K562 (cell line): ENCODE results near the gene CUEDC2. TPM values are rescaled to one million over a fixed set of nuclear protein-coding genes. Genes with fewer than 3 reads are reported as not detected.

Experiments used
- ATF1 ChIP-seq, 2 experiments: fragments of 450-650 bp in 1 of 2; IDR thresholded peaks; 2 replicates each; pipeline ENCODE4 v1.6.1; 2016; ENCODE audit warnings: missing compliant biosample characterization in 1 of 2, missing genetic modification characterization in 1 of 2
- BCOR ChIP-seq: fragments of 450-650 bp; IDR thresholded peaks from 2 replicates; pipeline ENCODE4 v1.6.1; 2016
- CREB1 ChIP-seq, 2 experiments: sonication (generic) in 1 of 2; formaldehyde crosslinking in 1 of 2; IDR thresholded peaks; 2 replicates each; pipeline versions ENCODE4 v1.6.1 to v1.8.0; 2012 to 2022; ENCODE audit warnings: inconsistent platforms in 1 of 2, mild to moderate bottlenecking in 1 of 2, missing genetic modification reagents in 1 of 2, moderate library complexity in 1 of 2
- CREB3L1 ChIP-seq: fragments of 450-650 bp; IDR thresholded peaks from 2 replicates; pipeline ENCODE4 v1.6.1; 2014; ENCODE audit warnings: low read depth, mild to moderate bottlenecking, moderate library complexity, borderline replicate concordance
- FOXP1 ChIP-seq: sonication (generic); formaldehyde crosslinking; IDR thresholded peaks from 2 replicates; pipeline ENCODE4 v1.8.0; 2022; ENCODE audit warnings: mild to moderate bottlenecking, missing genetic modification reagents
- HMGN3 ChIP-seq: IDR thresholded peaks from 2 replicates; pipeline ENCODE4 v1.6.1; 2011; ENCODE audit warnings: borderline replicate concordance, low read depth, mild to moderate bottlenecking, mixed read lengths, low read length; ENCODE audit not compliant: insufficient read length; ENCODE audit errors: extremely low read depth
- ILK ChIP-seq: fragments of 450-650 bp; IDR thresholded peaks from 2 replicates; pipeline ENCODE4 v1.6.1; 2016; ENCODE audit warnings: missing genetic modification characterization, low read depth, mild to moderate bottlenecking, missing compliant biosample characterization, moderate library complexity, borderline replicate concordance
- MCM7 ChIP-seq, 2 experiments: fragments of 450-650 bp; IDR thresholded peaks; 2 replicates each; pipeline ENCODE4 v1.6.1; 2016 to 2018
- MYC ChIP-seq, 2 experiments: fragments of 250-450 bp in 1 of 2; sonication (Bioruptor Pico) in 1 of 2; IDR thresholded peaks; 2 replicates each; pipeline versions ENCODE4 v1.5.1 to v1.6.1; 2012 to 2021; ENCODE audit warnings: low read depth in 2 of 2, borderline replicate concordance in 1 of 2, improper control_type of control experiment in 1 of 2, low read length in 1 of 2, mild to moderate bottlenecking in 1 of 2, moderate library complexity in 1 of 2
- NFIC ChIP-seq: fragments of 450-650 bp; IDR thresholded peaks from 2 replicates; pipeline ENCODE4 v1.6.1; 2017; ENCODE audit warnings: mild to moderate bottlenecking, inconsistent platforms
- NONO ChIP-seq, 2 experiments: fragments of 200-400 bp in 1 of 2; fragments of 450-650 bp in 1 of 2; formaldehyde crosslinking in 1 of 2; IDR thresholded peaks; 2 replicates each; pipeline ENCODE4 v1.6.1; 2017; ENCODE audit warnings: low read depth in 2 of 2, mild to moderate bottlenecking in 2 of 2, moderate library complexity in 2 of 2, low read length in 1 of 2
- PCBP1 ChIP-seq: fragments of 200-400 bp; formaldehyde crosslinking; IDR thresholded peaks from 2 replicates; pipeline ENCODE4 v1.6.1; 2018; ENCODE audit warnings: mild to moderate bottlenecking, low read depth, low read length; ENCODE audit not compliant: poor library complexity, severe bottlenecking
- PTBP1 ChIP-seq: fragments of 200-400 bp; formaldehyde crosslinking; IDR thresholded peaks from 2 replicates; pipeline ENCODE4 v1.6.1; 2017; ENCODE audit warnings: low read depth, low read length
- RB1 ChIP-seq: fragments of 450-650 bp; IDR thresholded peaks from 2 replicates; pipeline ENCODE4 v1.6.1; 2017; ENCODE audit warnings: low read depth, mild to moderate bottlenecking
- RBM39 ChIP-seq: fragments of 200-400 bp; formaldehyde crosslinking; optimal IDR thresholded peaks from 2 replicates; pipeline ENCODE3; 2018; ENCODE audit warnings: low read depth, low read length
- USF1 ChIP-seq: sonication (generic); formaldehyde crosslinking; IDR thresholded peaks from 2 replicates; pipeline ENCODE4 v1.9.0; 2022; ENCODE audit warnings: mild to moderate bottlenecking, missing genetic modification reagents
- ZNF12 ChIP-seq: sonication (generic); formaldehyde crosslinking; IDR thresholded peaks from 2 replicates; pipeline ENCODE4 v1.4.0; 2020; ENCODE audit warnings: mild to moderate bottlenecking, missing genetic modification reagents
- ZNF589 ChIP-seq: fragments of 200-800 bp; sonication (Bioruptor generic); IDR thresholded peaks from 2 replicates; pipeline ENCODE4 v1.6.1; 2016; ENCODE audit warnings: low read depth, missing genetic modification characterization, missing compliant biosample characterization
- ZSCAN32 ChIP-seq: fragments of 450-650 bp; formaldehyde crosslinking; IDR thresholded peaks from 2 replicates; pipeline ENCODE4 v1.4.0; 2020; ENCODE audit warnings: mild to moderate bottlenecking, moderate library complexity
- polyA plus RNA-seq, 8 experiments: library from polyadenylated mRNA; depleted of rRNA in 4 of 8; stranded (reverse) in 5 of 8; unstranded in 3 of 8; fragments of >200 nt; fragmentation: Nextera tagmentation in 2 of 8; fragmentation: Illumina TruSeq in 1 of 8; extraction: Ambion mirVana in 2 of 8; extraction: Trizol in 1 of 8; gene quantifications; 2 replicates each; pipeline versions ENCODE4 v1.2.1 to v1.2.3, GENCODE V29; 2011 to 2014; ENCODE audit warnings: inconsistent platforms in 1 of 8, missing spikeins in 1 of 8
- total RNA-seq, 7 experiments: library from RNA; depleted of rRNA in 6 of 7; stranded (reverse); fragments of >200 nt in 6 of 7; fragmentation: Illumina TruSeq in 2 of 7; extraction: Trizol in 2 of 7; gene quantifications; 2 replicates each; pipeline versions ENCODE4 v1.2.1 to v1.2.3, GENCODE V29; 2011 to 2021; ENCODE audit warnings: low replicate concordance in 1 of 7
- TF ChIP-seq, protein P1 (sequence below): IDR thresholded peaks from 3 replicates; pipeline ENCODE4 v1.6.1; 2011; ENCODE audit warnings: borderline replicate concordance, mild to moderate bottlenecking; ENCODE audit not compliant: insufficient read length, insufficient read depth
- TF ChIP-seq, protein P2 (sequence below): sonication (generic); formaldehyde crosslinking; IDR thresholded peaks from 2 replicates; pipeline ENCODE4 v1.8.0; 2022; ENCODE audit warnings: missing genetic modification reagents, mild to moderate bottlenecking, moderate library complexity, borderline replicate concordance

The CUEDC2 gene
- total and polyA plus RNA-seq, 9 of the 15 experiments (the other 6 are each of a cell fraction or from before 2014, with no cell fraction given) = 8.5 to 48.9 (median 27.4) TPM

GRCh38 chr10:102399217-102400021, 33.0 kb downstream of the CUEDC2 start (continued):
- TF ChIP-seq ATF1 (CRISPR knock-in tag; IDR thresholded peaks at IDR 0.05) (peak; percentile 81), ATF1 (tag; IDR thresholded peaks at IDR 0.05) (peak; percentile 94), PTBP1 (no peak), MYC (IDR thresholded peaks at IDR 0.05; ENCODE audit: low read depth, low read length) (peak; percentile 47; the same call in 1 of the 2 replicates), MYC (CRISPR knock-in tag; IDR thresholded peaks at IDR 0.05; ENCODE audit: borderline replicate concordance, low read depth) (no peak), ZSCAN32 (CRISPR knock-in tag) (no peak), ZNF12 (CRISPR knock-in tag) (peak; percentile 74), FOXP1 (CRISPR knock-in tag) (peak; percentile 73; the same call in 1 of the 2 replicates), ILK (no peak), BCOR (0 out of 2 replicates have a peak, but pooled peaks have one; percentile 37), USF1 (CRISPR knock-in tag) (0 out of 2 replicates have a peak, but pooled peaks have one; percentile 22), NFIC (peak; percentile 40; the same call in 1 of the 2 replicates), HMGN3 (peak; percentile 23), PCBP1 (no peak), CREB3L1 (peak; percentile 96), CREB1 (IDR thresholded peaks at IDR 0.05) (peak; percentile 89), CREB1 (CRISPR knock-in tag; IDR thresholded peaks at IDR 0.05) (peak; percentile 96), NONO (IDR thresholded peaks at IDR 0.05; ENCODE audit: low read depth in 2 of 2, low read length in 1 of 2) (0 out of 4 replicates have a peak, but pooled peaks of 1 of the 2 experiments have one; percentile 31), RB1 (peak; percentile 92), ZNF589 (CRISPR knock-in tag) (peak; percentile 21; the same call in 1 of the 2 replicates), MCM7 (IDR thresholded peaks at IDR 0.05) (no peak), RBM39 (no peak)
- TF ChIP-seq, protein P1, sequence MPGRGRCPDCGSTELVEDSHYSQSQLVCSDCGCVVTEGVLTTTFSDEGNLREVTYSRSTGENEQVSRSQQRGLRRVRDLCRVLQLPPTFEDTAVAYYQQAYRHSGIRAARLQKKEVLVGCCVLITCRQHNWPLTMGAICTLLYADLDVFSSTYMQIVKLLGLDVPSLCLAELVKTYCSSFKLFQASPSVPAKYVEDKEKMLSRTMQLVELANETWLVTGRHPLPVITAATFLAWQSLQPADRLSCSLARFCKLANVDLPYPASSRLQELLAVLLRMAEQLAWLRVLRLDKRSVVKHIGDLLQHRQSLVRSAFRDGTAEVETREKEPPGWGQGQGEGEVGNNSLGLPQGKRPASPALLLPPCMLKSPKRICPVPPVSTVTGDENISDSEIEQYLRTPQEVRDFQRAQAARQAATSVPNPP = no peak
- TF ChIP-seq, protein P2, sequence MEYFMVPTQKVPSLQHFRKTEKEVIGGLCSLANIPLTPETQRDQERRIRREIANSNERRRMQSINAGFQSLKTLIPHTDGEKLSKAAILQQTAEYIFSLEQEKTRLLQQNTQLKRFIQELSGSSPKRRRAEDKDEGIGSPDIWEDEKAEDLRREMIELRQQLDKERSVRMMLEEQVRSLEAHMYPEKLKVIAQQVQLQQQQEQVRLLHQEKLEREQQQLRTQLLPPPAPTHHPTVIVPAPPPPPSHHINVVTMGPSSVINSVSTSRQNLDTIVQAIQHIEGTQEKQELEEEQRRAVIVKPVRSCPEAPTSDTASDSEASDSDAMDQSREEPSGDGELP (CRISPR knock-in tag) = peak; percentile 91
